Naive B cell (primary cell): Measurements from ENCODE around the gene HOXA5. TPM values are rescaled to one million over a fixed set of nuclear protein-coding genes. Genes with fewer than 3 reads are reported as not detected.
A peak's percentile ranks its signal among the peaks of the same experiment; 100 is the strongest.

ENCODE experiments used
- ATAC-seq, 2 donors: fragments of 150-1000 bp; cut with Tn5 transposase; 2 replicates each; pipeline ENCODE4 v1.10.0; 2021; ENCODE audit warnings: low read depth in 2 of 2, mild to moderate bottlenecking in 2 of 2, moderate library complexity in 2 of 2
- DNase-seq: peaks from one replicate; pipeline ENCODE4 v3.0.0; 2022
- H3K27ac Mint-ChIP-seq, 6 donors: one replicate each; pipeline ENCODE4 v1.8.0; 2020 to 2022; ENCODE audit warnings: mild to moderate bottlenecking in 6 of 6, mixed read lengths in 6 of 6, moderate library complexity in 5 of 6, inconsistent platforms in 2 of 6
- H3K27me3 Mint-ChIP-seq, 3 donors: one replicate each; pipeline ENCODE4 v1.8.0; 2021 to 2022; ENCODE audit warnings: mixed read lengths in 3 of 3, mild to moderate bottlenecking in 1 of 3
- H3K36me3 Mint-ChIP-seq, 2 donors: one replicate each; pipeline ENCODE4 v1.8.0; 2020 to 2022; ENCODE audit warnings: mixed read lengths in 2 of 2, inconsistent platforms in 1 of 2, mild to moderate bottlenecking in 1 of 2
- H3K4me1 Mint-ChIP-seq, 3 donors: one replicate each; pipeline ENCODE4 v1.8.0; 2020 to 2022; ENCODE audit warnings: mixed read lengths in 3 of 3, inconsistent platforms in 1 of 3, mild to moderate bottlenecking in 1 of 3, moderate library complexity in 1 of 3
- H3K4me3 Mint-ChIP-seq, 8 donors: one replicate each; pipeline ENCODE4 v1.8.0; 2020 to 2022; ENCODE audit warnings: mild to moderate bottlenecking in 8 of 8, mixed read lengths in 8 of 8, moderate library complexity in 8 of 8, inconsistent platforms in 2 of 8
- H3K9me3 Mint-ChIP-seq, 7 donors: one replicate each; pipeline ENCODE4 v1.8.0; 2020 to 2022; ENCODE audit warnings: mixed read lengths in 7 of 7, mild to moderate bottlenecking in 5 of 7, inconsistent platforms in 2 of 7, moderate library complexity in 1 of 7
- polyA plus RNA-seq, 6 donors: library from polyadenylated mRNA; unstranded; fragments of 300-500 nt; fragmentation: Illumina TruSeq; gene quantifications; one replicate each; pipeline ENCODE4 v1.2.3, GENCODE V29; 2021; ENCODE audit warnings: low read depth in 6 of 6

The HOXA5 gene
- polyA plus RNA-seq, 6 donors from 2014 or later = not detected

DNA sequence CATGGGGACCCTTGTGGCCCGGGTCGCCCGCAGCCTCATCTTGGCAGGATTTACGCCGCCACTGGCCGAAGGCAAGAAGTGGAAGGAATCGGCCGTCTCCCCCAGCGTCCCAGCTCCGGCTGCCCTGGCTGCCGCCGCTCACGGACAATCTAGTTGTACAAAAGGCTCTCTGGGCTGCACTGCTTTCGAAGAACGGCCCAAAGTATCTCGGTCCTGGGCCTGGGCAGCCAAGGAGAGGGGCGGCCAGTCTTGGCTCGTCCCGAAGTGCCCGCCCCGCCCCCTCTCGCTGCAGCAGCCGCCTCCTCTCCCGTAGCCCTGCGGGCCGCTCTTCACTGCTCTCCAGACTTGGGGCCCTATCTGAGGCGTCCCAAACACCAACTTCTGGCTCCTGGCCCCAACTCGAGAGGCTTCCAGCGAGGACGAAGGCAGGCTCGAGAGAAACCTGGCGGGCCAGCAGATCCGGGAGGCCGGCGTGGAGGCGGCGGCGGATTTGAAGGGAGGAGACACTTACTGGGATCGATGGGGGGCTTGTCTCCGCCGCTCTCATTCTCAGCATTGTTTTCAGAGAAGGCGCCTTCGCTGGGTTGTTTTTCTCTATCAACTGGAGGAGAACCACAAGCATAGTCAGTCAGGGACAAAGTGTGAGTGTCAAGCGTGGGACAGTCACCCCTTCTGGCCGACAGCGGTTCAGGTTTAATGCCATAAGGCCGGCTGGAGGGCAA lies 21.0 kb upstream of the HOXA5 start:
- Mint-ChIP-seq H3K27ac (peak overlapping the region in 4 of 6 donors; percentile 79 to 96 (median 93)), H3K36me3 (peaks cover 4 to 14% of the 10 kb centered on the region in 2 donors), H3K4me3 (peak overlapping the region in 5 of 8 donors; percentile 29 to 80 (median 69)), H3K27me3 (peaks cover 29 to 76% (median 49%) of the 10 kb centered on the region in 3 donors), H3K9me3 (peaks cover 0 to 26% (median 5%) of the 10 kb centered on the region in 7 donors), H3K4me1 (peaks cover 19 to 30% (median 28%) of the 10 kb centered on the region in 3 donors)
- ATAC-seq (no peak), DNase-seq (no peak)

DNA sequence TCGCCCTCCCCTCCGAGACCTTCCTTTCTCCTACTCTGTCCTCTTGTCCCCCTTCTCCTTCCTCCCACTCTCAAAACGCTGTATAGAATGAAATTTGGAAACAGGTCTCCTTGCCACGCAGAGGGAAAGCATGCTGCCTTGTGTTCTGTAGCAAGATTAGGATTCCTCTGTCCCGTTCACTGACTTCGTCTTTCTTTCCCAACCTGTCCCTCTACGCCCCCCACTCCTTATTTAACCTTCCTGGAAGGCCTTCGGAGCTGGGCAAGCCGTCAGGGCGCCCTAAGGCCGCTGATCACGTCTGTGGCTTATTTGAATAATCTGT lies 20.5 kb upstream of the HOXA5 start:
- H3K9me3 Mint-ChIP-seq = peaks cover 0 to 26% (median 5%) of the 10 kb centered on the region in 7 donors

DNA sequence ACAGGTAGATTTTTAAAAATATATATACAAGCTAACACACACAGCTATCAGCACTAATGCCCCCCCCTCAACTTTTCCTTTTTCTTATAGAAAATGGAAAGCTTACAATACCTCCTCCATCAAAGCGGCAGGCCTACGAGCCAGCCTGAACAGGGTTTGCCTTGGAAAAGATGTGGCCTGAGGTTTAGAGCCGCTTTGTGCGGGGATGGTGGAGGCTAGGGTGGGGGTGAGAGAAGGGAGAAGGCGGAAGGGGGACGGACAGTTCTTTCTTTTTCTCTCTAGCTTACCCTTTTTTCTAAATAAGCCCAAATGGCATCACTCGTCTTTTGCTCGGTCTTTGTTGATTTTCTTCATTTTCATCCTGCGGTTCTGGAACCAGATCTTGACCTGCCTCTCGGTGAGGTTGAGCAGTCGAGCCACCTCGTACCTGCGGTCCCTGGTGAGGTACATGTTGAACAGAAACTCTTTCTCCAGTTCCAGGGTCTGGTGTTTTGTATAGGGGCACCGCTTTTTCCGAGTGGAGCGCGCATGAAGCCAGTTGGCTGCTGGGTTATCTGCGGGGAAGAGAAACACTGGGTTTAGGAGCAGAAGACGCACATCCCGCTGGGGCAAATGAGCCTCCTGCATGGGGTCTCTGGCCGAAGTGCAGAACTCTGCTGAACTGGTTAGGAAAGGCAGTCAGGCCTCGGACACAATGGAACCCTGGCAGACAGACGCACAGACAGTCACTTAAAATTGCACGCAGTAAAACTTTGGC lies 20.0 kb upstream of the HOXA5 start:
- Mint-ChIP-seq H3K4me3 (peak overlapping the region in 4 of 8 donors; percentile 23 to 80 (median 72)), H3K9me3 (peaks cover 0 to 25% (median 2%) of the 10 kb centered on the region in 7 donors), H3K27me3 (peaks cover 31 to 76% (median 51%) of the 10 kb centered on the region in 3 donors), H3K36me3 (peaks cover 4 to 7% of the 10 kb centered on the region in 2 donors), H3K27ac (peak overlapping the region in 4 of 6 donors; percentile 79 to 93 (median 92)), H3K4me1 (peaks cover 13 to 32% (median 29%) of the 10 kb centered on the region in 3 donors)
- ATAC-seq (no peak), DNase-seq (no peak)

More for the DNA sequence above, 20.5 kb upstream of the HOXA5 start:
- Mint-ChIP-seq H3K4me3 (peak overlapping the region in 4 of 8 donors; percentile 26 to 80 (median 72)), H3K27ac (peak overlapping the region in 4 of 6 donors; percentile 79 to 93 (median 92)), H3K36me3 (peaks cover 4 to 13% of the 10 kb centered on the region in 2 donors), H3K27me3 (peaks cover 31 to 76% (median 51%) of the 10 kb centered on the region in 3 donors), H3K4me1 (peaks cover 19 to 32% (median 30%) of the 10 kb centered on the region in 3 donors)
- DNase-seq = no peak
- ATAC-seq = no peak

DNA sequence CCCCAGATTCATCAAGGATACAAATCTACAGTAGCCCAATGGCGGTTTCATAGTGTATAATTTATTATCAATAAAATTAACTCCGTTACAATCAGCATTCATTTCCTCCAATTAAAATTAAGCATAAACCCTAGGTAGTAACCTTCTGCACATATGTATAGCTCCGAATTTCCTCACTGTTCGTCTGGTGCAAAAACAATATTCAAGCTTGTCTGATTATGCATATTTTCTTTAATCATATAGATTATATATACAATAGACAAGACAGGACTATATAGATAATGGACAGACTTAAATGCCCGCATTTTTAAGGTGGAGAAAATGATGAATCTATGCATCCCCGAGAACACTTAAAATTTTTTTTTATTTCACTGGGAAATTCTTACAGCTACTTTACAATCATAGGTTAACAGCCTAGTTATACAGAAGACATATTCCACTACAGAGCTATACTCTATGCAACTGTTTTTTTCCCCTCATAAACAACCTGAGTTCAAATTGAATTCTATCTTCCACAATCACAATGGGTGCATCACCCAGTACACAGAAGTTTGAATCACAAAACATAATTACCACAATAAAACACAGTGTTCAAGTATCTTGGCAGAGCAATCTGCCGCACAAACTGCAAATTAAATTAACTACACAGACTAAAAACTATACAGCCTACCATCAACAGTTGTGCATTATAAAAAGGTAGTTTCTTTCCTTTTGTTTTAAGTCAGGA lies 19.2 kb upstream of the HOXA5 start:
- H3K27ac Mint-ChIP-seq = peak overlapping the region in 2 of 6 donors; percentile 83 to 93
- peaks cover 37 to 76% (median 56%) of the 10 kb centered on the region in 3 donors for H3K27me3 Mint-ChIP-seq
- H3K36me3 Mint-ChIP-seq = peaks cover 4 to 11% of the 10 kb centered on the region in 2 donors
- peaks cover 20 to 38% (median 32%) of the 10 kb centered on the region in 3 donors for H3K4me1 Mint-ChIP-seq
- H3K4me3 Mint-ChIP-seq = peak overlapping the region in 2 of 8 donors; percentile 64 to 80
- DNase-seq (no peak), ATAC-seq (no peak)
- peaks cover 0 to 27% (median 5%) of the 10 kb centered on the region in 7 donors for H3K9me3 Mint-ChIP-seq

DNA sequence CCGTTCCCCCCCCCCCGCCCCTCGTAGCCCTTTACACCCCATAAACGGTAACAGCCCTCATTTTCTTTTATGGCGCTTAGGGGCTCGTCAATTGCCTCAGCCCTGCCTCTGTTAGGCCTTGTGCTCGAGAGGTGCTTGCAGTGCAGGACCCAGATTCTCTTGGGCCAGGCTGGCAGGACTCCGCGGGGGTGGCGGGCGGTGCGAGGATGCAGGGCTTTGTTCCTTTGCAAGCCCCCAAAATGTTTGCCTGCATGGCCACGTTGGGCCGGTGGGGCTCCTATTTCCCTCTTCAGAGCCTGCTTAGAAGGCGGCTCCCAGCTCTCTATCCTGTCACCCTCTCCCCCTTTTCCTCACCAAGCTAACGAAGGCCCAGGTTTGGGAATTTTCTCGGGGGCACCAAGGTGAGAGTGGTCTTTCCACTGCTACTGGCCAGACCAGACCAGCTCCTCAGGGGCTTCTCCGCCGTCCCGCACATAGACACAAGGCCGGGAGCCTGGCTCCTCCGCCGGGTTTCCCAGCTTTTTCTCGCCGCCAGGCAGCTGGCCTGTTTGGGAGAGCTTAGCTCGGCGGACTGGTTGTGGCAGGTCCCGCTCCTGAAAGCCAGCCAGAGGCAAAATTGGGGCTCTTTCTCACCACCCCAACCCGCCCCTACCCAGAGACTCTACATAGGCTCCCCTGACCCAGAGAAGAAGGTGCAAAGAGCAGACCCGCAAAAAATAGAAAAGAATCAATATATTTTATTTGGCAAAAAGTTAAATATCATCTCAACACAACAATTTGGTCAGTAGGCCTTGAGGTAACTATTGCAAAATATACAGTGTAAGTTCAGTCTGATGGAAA lies 18.5 kb upstream of the HOXA5 start:
- DNase-seq = no peak
- peaks cover 0 to 24% (median 5%) of the 10 kb centered on the region in 7 donors for H3K9me3 Mint-ChIP-seq
- peak overlapping the region in 1 of 6 donors; percentile 89 for H3K27ac Mint-ChIP-seq
- H3K36me3 Mint-ChIP-seq = peaks cover 4 to 8% of the 10 kb centered on the region in 2 donors
- H3K27me3 Mint-ChIP-seq = peaks cover 40 to 76% (median 53%) of the 10 kb centered on the region in 3 donors
- peak overlapping the region in 5 of 8 donors; percentile 39 to 80 (median 45) for H3K4me3 Mint-ChIP-seq
- no peak for ATAC-seq
- H3K4me1 Mint-ChIP-seq = peaks cover 21 to 35% (median 33%) of the 10 kb centered on the region in 3 donors

DNA sequence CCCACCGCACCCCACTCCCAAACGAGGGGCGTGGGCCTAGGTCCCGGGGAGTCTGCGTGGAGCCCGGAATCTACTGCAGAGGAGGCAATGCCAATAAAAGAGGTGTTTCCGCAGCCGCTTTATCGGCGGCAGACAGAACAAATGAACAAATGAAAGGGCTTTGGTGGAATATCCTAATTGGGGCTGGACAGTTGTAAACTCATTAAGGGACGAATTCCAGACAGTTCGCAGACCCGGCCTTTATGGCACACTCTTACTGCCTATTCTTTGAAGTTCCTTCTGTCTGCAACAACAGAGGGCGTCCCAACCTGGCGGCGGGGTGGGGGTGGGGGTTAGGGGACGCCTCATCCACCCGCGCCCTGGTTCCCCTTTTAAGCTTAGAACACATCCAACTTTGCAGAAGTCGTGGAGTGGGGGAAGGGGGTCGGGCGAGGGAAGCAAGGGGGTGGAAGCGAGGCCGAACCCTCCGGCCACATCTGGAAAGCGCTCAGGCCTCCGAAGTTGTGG lies 17.8 kb upstream of the HOXA5 start:
- peaks cover 21 to 35% (median 35%) of the 10 kb centered on the region in 3 donors for H3K4me1 Mint-ChIP-seq
- H3K9me3 Mint-ChIP-seq = peaks cover 0 to 27% (median 5%) of the 10 kb centered on the region in 7 donors
- ATAC-seq (peak; percentile 56 to 57), DNase-seq (no peak)
- H3K36me3 Mint-ChIP-seq = peaks cover 4 to 8% of the 10 kb centered on the region in 2 donors
- peak overlapping the region in 4 of 6 donors; percentile 64 to 93 (median 75) for H3K27ac Mint-ChIP-seq
- H3K4me3 Mint-ChIP-seq = peak overlapping the region; percentile 74 to 89 (median 81)
- H3K27me3 Mint-ChIP-seq = peaks cover 40 to 76% (median 51%) of the 10 kb centered on the region in 3 donors

DNA sequence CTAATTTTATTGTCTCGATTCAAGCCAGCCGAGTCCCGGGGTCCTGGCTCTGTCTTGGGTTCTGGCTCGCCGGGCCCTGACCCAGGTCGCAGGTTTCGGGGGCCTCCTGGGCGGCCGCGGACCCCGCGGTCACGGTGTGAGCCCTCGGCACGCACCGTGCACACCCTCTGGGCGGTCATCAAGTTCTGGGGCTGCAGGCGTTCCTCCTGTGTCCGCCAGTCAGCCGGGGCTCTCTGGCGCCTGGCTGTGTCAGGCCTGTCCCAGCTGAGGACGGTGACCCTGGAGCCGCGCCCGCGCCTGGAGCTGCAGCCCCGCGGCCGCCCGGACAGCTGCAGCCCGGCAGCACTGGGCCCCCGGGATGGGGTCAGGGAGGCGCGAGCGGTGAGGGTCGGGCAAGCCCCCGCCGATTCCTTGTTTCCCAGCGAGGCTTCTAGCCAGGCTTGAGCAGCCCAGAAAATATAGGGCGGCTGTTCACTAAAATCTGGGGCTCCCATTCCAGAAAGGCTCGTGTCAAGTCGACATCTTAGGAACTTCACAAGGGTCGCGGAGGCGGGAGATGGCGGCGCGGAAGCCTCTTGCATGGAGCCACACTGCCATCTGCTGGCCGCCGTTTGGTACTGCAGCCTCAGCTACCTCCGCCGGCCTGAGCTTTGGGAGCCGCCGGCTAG lies 17.2 kb upstream of the HOXA5 start:
- Mint-ChIP-seq H3K36me3 (peaks cover 2 to 8% of the 10 kb centered on the region in 2 donors), H3K27ac (peak overlapping the region in 4 of 6 donors; percentile 83 to 98 (median 86)), H3K9me3 (peaks cover 0 to 26% (median 5%) of the 10 kb centered on the region in 7 donors), H3K4me1 (peaks cover 22 to 35% (median 35%) of the 10 kb centered on the region in 3 donors), H3K4me3 (peak overlapping the region; percentile 74 to 89 (median 82)), H3K27me3 (peaks cover 40 to 74% (median 53%) of the 10 kb centered on the region in 3 donors)
- DNase-seq (peak; percentile 81), ATAC-seq (peak; percentile 72 to 79)

DNA sequence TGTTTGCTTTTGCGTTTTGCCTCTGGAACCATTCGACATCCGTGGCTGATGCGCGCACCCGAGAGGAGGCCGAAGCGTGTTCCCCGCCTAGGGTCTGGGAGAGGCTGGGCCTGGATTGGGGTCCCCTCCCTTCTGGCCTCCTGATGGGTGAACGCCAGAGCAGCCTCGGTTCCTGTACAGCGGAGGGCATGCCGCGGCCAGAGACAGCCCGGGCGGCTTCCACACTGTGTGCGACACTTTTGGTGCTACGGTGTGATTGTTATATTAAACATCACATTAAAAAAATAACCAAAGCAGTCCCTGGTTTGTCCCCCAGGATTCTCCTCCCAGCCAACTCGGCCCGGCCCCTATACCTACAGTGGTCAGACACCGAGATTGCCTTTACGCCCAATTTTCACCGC lies 16.7 kb upstream of the HOXA5 start:
- Mint-ChIP-seq H3K36me3 (peaks cover 0 to 8% of the 10 kb centered on the region in 2 donors), H3K4me3 (peak overlapping the region; percentile 71 to 88 (median 80)), H3K9me3 (peaks cover 0 to 27% (median 5%) of the 10 kb centered on the region in 7 donors), H3K27me3 (peaks cover 44 to 77% (median 59%) of the 10 kb centered on the region in 3 donors), H3K4me1 (peaks cover 25 to 39% (median 39%) of the 10 kb centered on the region in 3 donors), H3K27ac (peak overlapping the region in 4 of 6 donors; percentile 78 to 98 (median 86))
- ATAC-seq (peak; percentile 23 to 30), DNase-seq (no peak)

DNA sequence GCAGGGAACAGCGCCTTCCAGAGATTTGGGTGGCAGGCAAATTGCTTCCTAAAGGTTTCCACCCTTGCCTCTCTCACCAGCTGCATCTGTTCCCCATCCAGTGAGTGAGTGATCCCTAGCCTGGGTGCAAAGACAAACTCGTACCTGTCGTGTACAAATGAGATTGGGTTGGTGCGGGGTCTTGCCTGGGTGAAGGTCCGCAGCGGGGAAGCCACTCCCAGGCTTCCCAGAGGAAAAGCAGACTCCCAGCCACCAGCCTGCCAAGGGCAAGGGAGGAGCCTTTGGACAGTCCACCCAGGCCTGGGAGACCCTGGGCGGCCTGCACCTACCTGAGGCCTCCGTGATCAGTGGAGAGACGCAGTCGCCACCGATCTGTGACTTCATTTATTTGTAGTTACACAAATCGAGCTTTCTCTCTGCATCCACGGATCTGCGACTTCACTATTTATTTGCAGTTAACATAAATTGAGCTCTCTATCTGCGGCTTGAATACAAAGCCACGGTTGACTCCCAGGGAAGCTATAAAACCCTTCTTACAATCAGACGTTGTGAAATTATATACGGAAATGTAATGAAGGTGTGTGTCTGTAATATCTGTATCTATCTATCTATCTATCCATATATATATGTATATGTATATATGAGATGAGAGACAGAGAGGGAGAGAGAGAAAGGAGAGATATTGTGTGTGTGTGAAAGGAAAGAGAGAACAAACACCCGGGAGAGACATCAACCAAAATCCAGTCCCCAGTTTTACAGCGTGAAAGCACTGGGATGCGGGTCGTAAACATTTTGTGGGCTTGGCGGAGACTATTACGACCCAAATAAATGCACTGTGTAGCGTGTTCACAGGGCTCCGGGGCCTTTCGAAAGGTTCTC lies 16.0 kb upstream of the HOXA5 start:
- Mint-ChIP-seq H3K4me1 (peaks cover 29 to 45% (median 40%) of the 10 kb centered on the region in 3 donors), H3K27ac (peak overlapping the region in 4 of 6 donors; percentile 88 to 98 (median 92)), H3K27me3 (peaks cover 49 to 83% (median 63%) of the 10 kb centered on the region in 3 donors), H3K4me3 (peak overlapping the region; percentile 24 to 88 (median 80)), H3K36me3 (peaks cover 0 to 14% of the 10 kb centered on the region in 2 donors), H3K9me3 (peaks cover 0 to 33% (median 5%) of the 10 kb centered on the region in 7 donors)
- no peak for DNase-seq
- ATAC-seq = no peak

DNA sequence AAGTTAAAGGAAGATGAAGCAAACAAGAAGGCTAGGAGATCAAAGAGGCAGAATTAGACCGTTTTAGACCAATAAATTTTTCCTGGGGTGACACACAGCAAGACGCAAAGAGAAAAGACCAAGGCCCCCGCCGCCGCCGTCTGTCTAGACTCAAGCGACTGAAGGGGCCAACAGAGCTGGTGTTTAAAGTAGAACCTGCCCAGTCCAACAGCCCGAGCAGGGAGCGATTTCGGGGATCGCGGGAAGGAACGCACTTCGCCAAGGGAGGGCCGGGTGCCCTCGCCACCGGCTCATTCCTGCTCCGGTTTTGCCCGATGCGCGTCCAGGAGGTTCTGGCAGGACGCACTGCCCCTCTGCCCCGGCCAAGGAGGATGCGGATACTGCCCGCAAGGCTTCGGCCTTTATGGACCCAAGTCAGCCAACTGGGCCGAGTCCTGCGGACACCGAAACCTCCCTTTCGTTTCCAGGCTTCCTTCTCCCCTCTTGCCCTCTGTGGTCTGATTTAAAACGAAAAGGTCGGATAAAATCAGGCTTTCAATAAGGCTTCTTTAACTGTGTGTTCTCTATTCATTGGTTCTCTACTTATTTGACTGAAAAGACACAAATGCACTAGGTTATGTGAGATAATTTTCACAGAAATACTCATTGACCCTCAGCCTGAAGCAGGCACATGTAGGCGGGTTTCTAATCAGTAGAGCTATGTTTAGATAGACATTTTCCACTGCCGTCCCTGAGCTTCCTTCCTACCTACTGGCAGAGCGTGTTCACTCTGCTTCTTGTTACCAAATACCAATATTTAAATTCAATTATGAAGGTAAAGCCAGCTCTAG lies 15.2 kb upstream of the HOXA5 start:
- Mint-ChIP-seq H3K36me3 (peaks cover 0 to 15% of the 10 kb centered on the region in 2 donors), H3K9me3 (peaks cover 0 to 33% (median 5%) of the 10 kb centered on the region in 7 donors), H3K4me1 (peaks cover 23 to 44% (median 44%) of the 10 kb centered on the region in 3 donors), H3K4me3 (peak overlapping the region in 5 of 8 donors; percentile 15 to 79 (median 44)), H3K27me3 (peaks cover 51 to 84% (median 63%) of the 10 kb centered on the region in 3 donors), H3K27ac (peak overlapping the region in 4 of 6 donors; percentile 88 to 98 (median 92))
- DNase-seq = no peak
- ATAC-seq = no peak
